CD4-positive, alpha-beta T cell treated with Interleukin-12 subunit alpha and Interleukin-12 subunit beta, for 1 hour (primary cell): ENCODE measurements around the gene ANKK1.

Source experiments
- DNase-seq: peaks from one replicate; pipeline ENCODE4 v3.0.0-alpha.2; 2020

The ANKK1 gene

GRCh38 chr11:113387605-113388211 lies at the start of gene ANKK1:
TSS of gene ANKK1 (plus strand) at chr11:113387779. CDS start at chr11:113387885, 106 bp downstream.
- DNase-seq: no peak

- DNase-seq: no peak
Measured at GRCh38 chr11:113338730-113339129, 48.8 kb upstream of the ANKK1 start.

GRCh38 chr11:113339929-113340589 lies 47.5 kb upstream of the ANKK1 start:
- no peak for DNase-seq

GRCh38 chr11:113341388-113342165 lies 46.0 kb upstream of the ANKK1 start:
- no peak for DNase-seq

GRCh38 chr11:113345978-113346377 lies 41.6 kb upstream of the ANKK1 start:
- DNase-seq: no peak

GRCh38 chr11:113349528-113349927 lies 38.1 kb upstream of the ANKK1 start:
- DNase-seq: no peak

GRCh38 chr11:113350336-113351067 lies 37.1 kb upstream of the ANKK1 start:
- DNase-seq: no peak

GRCh38 chr11:113351068-113351450 lies 36.5 kb upstream of the ANKK1 start:
- no peak for DNase-seq

- no peak for DNase-seq
Measured at GRCh38 chr11:113351480-113351879, 36.1 kb upstream of the ANKK1 start.

GRCh38 chr11:113356203-113356602 lies 31.4 kb upstream of the ANKK1 start:
- DNase-seq: no peak

GRCh38 chr11:113363406-113363805 lies 24.2 kb upstream of the ANKK1 start:
- DNase-seq: no peak

GRCh38 chr11:113363996-113364641 lies 23.5 kb upstream of the ANKK1 start:
- no peak for DNase-seq

- no peak for DNase-seq
Measured at GRCh38 chr11:113365895-113366294, 21.7 kb upstream of the ANKK1 start.

GRCh38 chr11:113369411-113369810 lies 18.2 kb upstream of the ANKK1 start:
- no peak for DNase-seq

- no peak for DNase-seq
Measured at GRCh38 chr11:113370634-113371033, 16.9 kb upstream of the ANKK1 start.

- DNase-seq: no peak
Measured at GRCh38 chr11:113372309-113372708, 15.3 kb upstream of the ANKK1 start.

- DNase-seq: no peak
Measured at GRCh38 chr11:113373306-113373705, 14.3 kb upstream of the ANKK1 start.

GRCh38 chr11:113373981-113374560 lies 13.5 kb upstream of the ANKK1 start:
- DNase-seq: no peak

- DNase-seq: no peak
Measured at GRCh38 chr11:113375402-113375801, 12.2 kb upstream of the ANKK1 start.

- DNase-seq: no peak
Measured at GRCh38 chr11:113376156-113376555, 11.4 kb upstream of the ANKK1 start.

- no peak for DNase-seq
Measured at GRCh38 chr11:113377681-113378412, 9.7 kb upstream of the ANKK1 start.

- no peak for DNase-seq
Measured at GRCh38 chr11:113378692-113379091, 8.9 kb upstream of the ANKK1 start.
